OCI-LY7 (cell line): ENCODE results near the gene WDR70. TPM values are rescaled to one million over a fixed set of nuclear protein-coding genes. Genes with fewer than 3 reads are reported as not detected.

Experiments used
- BruUV-seq: library from RNA; stranded (reverse); fragments of 400-500 nt; replicated peaks from 2 replicates; lab custom pipeline; 2021; lab: Mats Ljungman, UMichigan
- CTCF ChIA-PET: fragments of 300-600 bp; sonication (Branson Sonifier 250); formaldehyde crosslinking; loops from one replicate; lab custom pipeline; 2022; ENCODE audit warnings: antibody characterized with exemption; ENCODE audit not compliant: unreplicated experiment; lab: Charles Lee
- POLR2A ChIA-PET: fragments of 300-600 bp; sonication (Branson Sonifier 250); formaldehyde crosslinking; loops from one replicate; lab custom pipeline; 2022; ENCODE audit warnings: antibody characterized with exemption; lab: Charles Lee
- DNase-seq: peaks from one replicate; pipeline ENCODE4 v3.0.0-alpha.2; 2015; ENCODE audit warnings: low spot score
- H2AFZ ChIP-seq: fragments of 200-600 bp; sonication (generic), shearing (Covaris generic); 2 replicates; pipeline ENCODE4 v1.6.1; 2014; ENCODE audit warnings: mild to moderate bottlenecking, antibody characterized with exemption, low read length, moderate library complexity
- H3K27ac ChIP-seq: fragments of 200-600 bp; sonication (generic); 2 replicates; pipeline ENCODE4 v1.5.1; 2014; ENCODE audit warnings: mixed run types, low read depth, mild to moderate bottlenecking, moderate library complexity, low read length, inconsistent platforms; ENCODE audit not compliant: poor library complexity, severe bottlenecking
- H3K36me3 ChIP-seq: fragments of 200-600 bp; sonication (generic); 2 replicates; pipeline ENCODE4 v1.6.1; 2014; ENCODE audit warnings: mild to moderate bottlenecking, antibody characterized with exemption, low read length, moderate library complexity, mixed read lengths; ENCODE audit not compliant: insufficient read depth
- H3K4me1 ChIP-seq: fragments of 200-600 bp; sonication (generic); 2 replicates; pipeline ENCODE4 v1.5.1; 2014; ENCODE audit warnings: mild to moderate bottlenecking, low read length; ENCODE audit not compliant: insufficient read depth, poor library complexity, severe bottlenecking
- H3K4me2 ChIP-seq: fragments of 200-600 bp; sonication (generic); 2 replicates; pipeline ENCODE4 v1.6.1; 2014; ENCODE audit warnings: mild to moderate bottlenecking, low read length
- H3K4me3 ChIP-seq: fragments of 200-600 bp; sonication (generic); 2 replicates; pipeline ENCODE4 v1.5.1; 2014; ENCODE audit warnings: mild to moderate bottlenecking, low read depth, low read length; ENCODE audit not compliant: poor library complexity, severe bottlenecking
- H3K79me2 ChIP-seq: fragments of 200-600 bp; sonication (generic); 2 replicates; pipeline ENCODE4 v1.6.1; 2016; ENCODE audit warnings: low read depth, mild to moderate bottlenecking, low read length, moderate library complexity, mixed read lengths; ENCODE audit not compliant: insufficient read depth
- H3K9me2 ChIP-seq: fragments of 200-600 bp; sonication (generic); 2 replicates; pipeline ENCODE4 v1.6.1; 2016; ENCODE audit warnings: mild to moderate bottlenecking, low read length, mixed read lengths; ENCODE audit not compliant: insufficient read depth
- H3K9me3 ChIP-seq: fragments of 200-600 bp; sonication (generic); 2 replicates; pipeline ENCODE4 v1.6.1; 2014; ENCODE audit warnings: mild to moderate bottlenecking, mixed run types, low read length, mixed read lengths
- H4K20me1 ChIP-seq: fragments of 200-600 bp; sonication (generic); 2 replicates; pipeline ENCODE4 v1.6.1; 2014; ENCODE audit warnings: mild to moderate bottlenecking, antibody characterized with exemption, low read length, moderate library complexity, mixed read lengths; ENCODE audit not compliant: insufficient read depth
- EZH2phosphoT487 ChIP-seq: fragments of 200-600 bp; sonication (generic); IDR thresholded peaks from 2 replicates; pipeline ENCODE4 v1.6.1; 2018; ENCODE audit warnings: low read depth, borderline replicate concordance, mild to moderate bottlenecking, mixed run types, antibody characterized with exemption, low read length, moderate library complexity, mixed read lengths
- intact Hi-C: fragments of 100-400 bp; cut with micrococcal nuclease; formaldehyde crosslinking; loops from one replicate; pipeline ENCODE4 v1.10.0; 2022; ENCODE audit not compliant: unreplicated experiment
- total RNA-seq, 2 experiments: library from RNA; depleted of rRNA in 1 of 2; stranded (reverse); fragments of >200 nt in 1 of 2; shearing (Covaris generic) in 1 of 2; gene quantifications; 2 replicates each; pipeline ENCODE4 v1.2.3, GENCODE V29; 2014 to 2022
- TF ChIP-seq, protein P1 (sequence below): fragments of 200-600 bp; sonication (generic); conservative IDR thresholded peaks from 2 replicates; pipeline ENCODE4 v1.5.1; 2014; ENCODE audit warnings: mild to moderate bottlenecking, antibody characterized with exemption, low read length, moderate library complexity, mixed read lengths

The WDR70 gene
- total RNA-seq, 2 experiments from 2014 or later: 26.2 to 35.4 TPM

DNA sequence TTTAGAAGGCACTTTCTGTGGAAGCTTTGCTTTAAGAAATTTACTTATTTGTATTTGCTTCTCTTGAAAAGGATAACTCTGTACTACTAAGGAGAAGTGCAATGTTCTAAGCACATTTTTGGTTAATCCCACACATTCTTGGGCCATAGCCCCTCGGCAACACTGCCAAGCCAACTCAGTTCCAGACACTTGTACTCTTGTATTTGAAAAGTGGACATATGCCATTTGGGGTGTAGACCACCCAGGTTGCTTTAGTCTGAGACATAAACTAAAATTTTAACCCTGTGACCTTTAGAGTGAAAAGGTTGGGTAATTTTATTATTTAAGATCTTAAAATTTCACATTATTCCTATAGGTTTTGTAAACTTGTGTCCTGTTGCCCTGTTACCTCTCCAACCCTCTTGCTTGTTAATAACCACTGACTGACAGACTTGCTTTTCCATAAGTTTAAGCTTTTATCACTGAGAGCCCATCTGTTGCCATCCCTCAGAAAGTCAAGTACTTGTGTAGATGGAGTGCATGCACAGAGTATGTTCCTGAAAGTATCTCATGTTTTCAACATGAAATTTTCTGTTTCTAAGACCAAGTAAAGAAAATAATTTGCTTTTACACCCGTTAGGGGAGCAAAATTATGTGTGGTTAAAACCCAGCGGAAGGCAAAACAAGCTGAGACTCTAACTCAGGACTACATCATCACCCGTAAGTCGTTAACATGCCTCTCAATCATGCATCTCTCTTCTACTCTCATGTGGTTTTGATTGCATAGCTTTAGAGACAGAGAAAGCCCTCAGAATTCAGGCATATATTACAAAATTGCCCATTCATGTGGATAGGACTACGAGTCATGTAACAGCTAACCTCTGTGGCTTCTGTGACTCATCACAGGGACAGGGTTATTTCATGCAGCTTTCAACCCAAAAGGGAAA lies 343.4 kb downstream of the WDR70 start:
- POLR2A ChIA-PET: interaction anchor here (0.9 kb wide), 1 partner anchor 7 kb away, joined by 3 read pairs; no protein-coding TSS in a partner anchor
- no peak overlapping the region for H3K4me2 ChIP-seq
- DNase-seq: no peak
- H3K4me3 ChIP-seq: no peak overlapping the region
- no peaks in the 10 kb centered on the region for H3K4me1 ChIP-seq
- TF ChIP-seq EZH2phosphoT487: no peak
- TF ChIP-seq, protein P1, sequence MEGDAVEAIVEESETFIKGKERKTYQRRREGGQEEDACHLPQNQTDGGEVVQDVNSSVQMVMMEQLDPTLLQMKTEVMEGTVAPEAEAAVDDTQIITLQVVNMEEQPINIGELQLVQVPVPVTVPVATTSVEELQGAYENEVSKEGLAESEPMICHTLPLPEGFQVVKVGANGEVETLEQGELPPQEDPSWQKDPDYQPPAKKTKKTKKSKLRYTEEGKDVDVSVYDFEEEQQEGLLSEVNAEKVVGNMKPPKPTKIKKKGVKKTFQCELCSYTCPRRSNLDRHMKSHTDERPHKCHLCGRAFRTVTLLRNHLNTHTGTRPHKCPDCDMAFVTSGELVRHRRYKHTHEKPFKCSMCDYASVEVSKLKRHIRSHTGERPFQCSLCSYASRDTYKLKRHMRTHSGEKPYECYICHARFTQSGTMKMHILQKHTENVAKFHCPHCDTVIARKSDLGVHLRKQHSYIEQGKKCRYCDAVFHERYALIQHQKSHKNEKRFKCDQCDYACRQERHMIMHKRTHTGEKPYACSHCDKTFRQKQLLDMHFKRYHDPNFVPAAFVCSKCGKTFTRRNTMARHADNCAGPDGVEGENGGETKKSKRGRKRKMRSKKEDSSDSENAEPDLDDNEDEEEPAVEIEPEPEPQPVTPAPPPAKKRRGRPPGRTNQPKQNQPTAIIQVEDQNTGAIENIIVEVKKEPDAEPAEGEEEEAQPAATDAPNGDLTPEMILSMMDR: no peak
- CTCF ChIA-PET: no interaction called here
- H3K36me3 ChIP-seq: peaks cover 9% of the 10 kb centered on the region; the same call in 1 of the 2 replicates
- H3K9me2 ChIP-seq: no peaks in the 10 kb centered on the region
- BruUV-seq: no TSS peak
- H4K20me1 ChIP-seq: no peaks in the 10 kb centered on the region
- intact Hi-C loops: no loop called here
- no peaks in the 10 kb centered on the region for H3K9me3 ChIP-seq
- H2AFZ ChIP-seq: no peak overlapping the region
- H3K79me2 ChIP-seq: no peaks in the 10 kb centered on the region
- no peak overlapping the region for H3K27ac ChIP-seq

GRCh38 chr5:37723162-37723961 lies 344.2 kb downstream of the WDR70 start:
- ChIA-PET CTCF (no interaction called here), POLR2A (no interaction called here)
- H2AFZ ChIP-seq: no peak overlapping the region
- no peaks in the 10 kb centered on the region for H3K4me1 ChIP-seq
- peaks cover 9% of the 10 kb centered on the region; the same call in 1 of the 2 replicates for H3K36me3 ChIP-seq
- DNase-seq: no peak
- no TSS peak for BruUV-seq
- H3K27ac ChIP-seq: no peak overlapping the region
- no peaks in the 10 kb centered on the region for H3K79me2 ChIP-seq
- no peaks in the 10 kb centered on the region for H4K20me1 ChIP-seq
- H3K4me2 ChIP-seq: no peak overlapping the region
- no peaks in the 10 kb centered on the region for H3K9me2 ChIP-seq
- no peaks in the 10 kb centered on the region for H3K9me3 ChIP-seq
- TF ChIP-seq EZH2phosphoT487: no peak
- TF ChIP-seq, protein P1: peak; percentile 79
- H3K4me3 ChIP-seq: no peak overlapping the region
- intact Hi-C loops: no loop called here
